ENCODE measurements around the gene FCHO2.

FCHO2 gene

GRCh38 chr5:73122875-73123810, 167.3 kb downstream of the FCHO2 start:
- no peak overlapping the region for H3K4me3 ChIP-seq (ENCODE audit: low read depth, low read length)
- TF ChIP-seq MYC (IDR thresholded peaks at IDR 0.05; ENCODE audit: low read depth, low read length) (no peak), MAX (IDR thresholded peaks at IDR 0.05; ENCODE audit: low read depth, low read length) (no peak), POLR2A (IDR thresholded peaks at IDR 0.05; ENCODE audit: extremely low read depth, insufficient read length) (no peak), CTCF (IDR thresholded peaks at IDR 0.05; ENCODE audit: low read depth, low read length) (no peak)
- DNase-seq (ENCODE audit: low read depth) = peak; percentile 42

GRCh38 chr5:73125289-73125688, 169.4 kb downstream of the FCHO2 start:
- TF ChIP-seq MYC (IDR thresholded peaks at IDR 0.05; ENCODE audit: low read depth, low read length) = no peak
- no peak for TF ChIP-seq POLR2A (IDR thresholded peaks at IDR 0.05; ENCODE audit: extremely low read depth, insufficient read length)
- TF ChIP-seq CTCF (IDR thresholded peaks at IDR 0.05; ENCODE audit: low read depth, low read length) = no peak

GRCh38 chr5:73126381-73126780, 170.5 kb downstream of the FCHO2 start:
- DNase-seq (ENCODE audit: low read depth) = no peak
- no peak overlapping the region for H3K4me3 ChIP-seq (ENCODE audit: low read depth, low read length)
- TF ChIP-seq CTCF (IDR thresholded peaks at IDR 0.05; ENCODE audit: low read depth, low read length) (no peak), MYC (IDR thresholded peaks at IDR 0.05; ENCODE audit: low read depth, low read length) (no peak), MAX (IDR thresholded peaks at IDR 0.05; ENCODE audit: low read depth, low read length) (no peak), POLR2A (IDR thresholded peaks at IDR 0.05; ENCODE audit: extremely low read depth, insufficient read length) (no peak)

More at GRCh38 chr5:73125289-73125688, 169.4 kb downstream of the FCHO2 start:
- no peak overlapping the region for H3K4me3 ChIP-seq (ENCODE audit: low read depth, low read length)
- no peak for DNase-seq (ENCODE audit: low read depth)

- no peak for DNase-seq (ENCODE audit: low read depth)
- H3K4me3 ChIP-seq (ENCODE audit: low read depth, low read length) = no peak overlapping the region
- TF ChIP-seq MYC (IDR thresholded peaks at IDR 0.05; ENCODE audit: low read depth, low read length) = no peak
- TF ChIP-seq CTCF (IDR thresholded peaks at IDR 0.05; ENCODE audit: low read depth, low read length) = no peak
- TF ChIP-seq MAX (IDR thresholded peaks at IDR 0.05; ENCODE audit: low read depth, low read length) = no peak
- TF ChIP-seq POLR2A (IDR thresholded peaks at IDR 0.05; ENCODE audit: extremely low read depth, insufficient read length) = no peak
Measured at GRCh38 chr5:73126957-73127356, 171.1 kb downstream of the FCHO2 start.

GRCh38 chr5:73129143-73129542, 173.3 kb downstream of the FCHO2 start:
- DNase-seq (ENCODE audit: low read depth) = no peak
- no peak for TF ChIP-seq CTCF (IDR thresholded peaks at IDR 0.05; ENCODE audit: low read depth, low read length)
- no peak for TF ChIP-seq MAX (IDR thresholded peaks at IDR 0.05; ENCODE audit: low read depth, low read length)
- no peak for TF ChIP-seq MYC (IDR thresholded peaks at IDR 0.05; ENCODE audit: low read depth, low read length)
- H3K4me3 ChIP-seq (ENCODE audit: low read depth, low read length) = no peak overlapping the region
